GM11168 (cell line): Measurements from ENCODE around the gene CSF3.

ENCODE experiments used
- in situ Hi-C: fragments of 300-500 bp; cut with MboI; formaldehyde crosslinking; loops from one replicate; pipeline ENCODE4 v1.12.0; 2022; ENCODE audit warnings: low sequenced_read_pairs; ENCODE audit not compliant: unreplicated experiment

Gene CSF3

DNA sequence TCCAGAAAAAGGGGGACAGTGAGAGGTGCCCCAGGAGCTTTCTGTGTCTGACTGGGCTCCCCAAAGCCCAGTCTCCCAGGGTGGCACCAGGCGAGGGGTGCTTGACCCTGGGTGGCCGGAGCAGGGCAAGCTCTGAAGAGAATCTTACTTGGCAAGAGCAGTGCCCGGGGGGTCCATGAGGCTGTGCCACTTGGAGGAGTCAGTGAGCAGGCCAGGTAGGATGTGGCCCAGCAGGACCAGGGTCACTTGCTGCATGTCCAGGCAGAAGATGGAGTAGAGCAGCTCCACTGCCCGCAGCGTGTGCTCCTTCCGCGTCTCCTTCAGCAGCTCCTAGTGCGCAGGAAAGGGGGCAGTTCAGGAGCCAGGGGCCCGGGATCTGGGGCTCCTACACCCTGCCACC lies 7.3 kb downstream of the CSF3 start:
- in situ Hi-C loops: no loop called here

DNA sequence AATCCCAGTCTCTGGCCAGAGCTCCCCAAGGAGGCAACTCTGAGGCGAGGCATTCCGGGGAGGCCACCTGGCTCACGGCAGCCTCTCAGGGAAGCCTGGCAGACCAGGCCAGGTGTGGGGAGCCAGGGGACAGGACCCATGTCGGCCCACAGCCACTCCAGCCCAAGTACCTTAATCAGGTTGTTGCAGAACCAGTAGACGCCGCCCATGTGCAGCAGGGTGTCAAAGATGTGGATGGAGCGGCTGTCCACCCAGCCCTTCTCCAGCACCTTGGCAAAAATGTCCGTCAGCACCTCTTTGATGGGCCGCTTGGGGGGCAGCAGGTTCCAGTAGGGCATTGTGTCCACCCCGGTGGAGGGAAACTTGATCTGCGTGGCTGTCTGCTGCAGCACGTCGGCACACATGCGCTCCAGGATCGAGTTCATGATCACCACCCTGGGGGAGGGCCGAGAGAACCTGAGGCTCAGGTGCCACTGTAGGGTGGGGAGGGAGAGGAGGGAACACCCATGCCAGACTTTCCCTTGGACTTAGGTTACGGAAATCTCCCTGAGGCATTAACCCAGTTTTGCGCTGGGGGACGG lies 7.8 kb downstream of the CSF3 start:
- in situ Hi-C loops: no loop called here

DNA sequence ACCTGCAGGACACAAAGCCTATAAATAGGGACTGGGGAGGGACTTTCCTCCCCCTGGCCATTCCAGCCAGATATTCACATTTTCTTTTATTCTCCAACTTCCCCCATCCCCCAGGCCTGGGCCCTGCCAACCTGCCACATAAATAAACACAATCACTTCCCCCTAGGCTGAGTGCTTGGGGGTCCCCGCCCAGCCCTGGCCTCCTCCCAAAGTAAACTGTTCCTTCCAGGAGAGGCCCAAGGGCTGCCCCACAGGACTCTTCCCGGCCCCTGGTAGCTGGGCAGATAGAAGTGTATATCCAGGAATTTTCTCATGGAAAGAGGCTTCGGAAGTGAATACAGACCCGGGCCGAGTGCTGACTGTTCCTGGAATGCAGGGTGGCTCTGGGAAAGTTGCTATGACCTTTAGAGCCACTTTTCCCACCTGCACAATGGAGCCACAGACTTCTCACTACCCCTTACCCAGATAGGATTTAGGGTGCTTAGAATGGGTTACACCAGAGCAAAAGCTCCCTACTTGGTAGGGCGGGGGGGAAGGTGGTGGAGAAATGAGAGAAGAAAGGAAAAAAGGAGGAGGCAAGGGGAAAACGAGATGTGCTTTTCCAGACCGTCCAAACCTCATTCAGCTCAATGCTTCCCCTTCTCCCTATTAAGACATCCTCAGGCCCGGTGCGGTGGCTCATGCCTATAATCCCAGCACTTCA lies 8.5 kb downstream of the CSF3 start:
- in situ Hi-C loops: no loop called here

- in situ Hi-C loops: no loop called here
These were observed 9.7 kb downstream of the CSF3 start for GRCh38 chr17:40024901-40025300.

- in situ Hi-C loops: no loop called here
These were observed 10.3 kb downstream of the CSF3 start for GRCh38 chr17:40025559-40025958.

DNA sequence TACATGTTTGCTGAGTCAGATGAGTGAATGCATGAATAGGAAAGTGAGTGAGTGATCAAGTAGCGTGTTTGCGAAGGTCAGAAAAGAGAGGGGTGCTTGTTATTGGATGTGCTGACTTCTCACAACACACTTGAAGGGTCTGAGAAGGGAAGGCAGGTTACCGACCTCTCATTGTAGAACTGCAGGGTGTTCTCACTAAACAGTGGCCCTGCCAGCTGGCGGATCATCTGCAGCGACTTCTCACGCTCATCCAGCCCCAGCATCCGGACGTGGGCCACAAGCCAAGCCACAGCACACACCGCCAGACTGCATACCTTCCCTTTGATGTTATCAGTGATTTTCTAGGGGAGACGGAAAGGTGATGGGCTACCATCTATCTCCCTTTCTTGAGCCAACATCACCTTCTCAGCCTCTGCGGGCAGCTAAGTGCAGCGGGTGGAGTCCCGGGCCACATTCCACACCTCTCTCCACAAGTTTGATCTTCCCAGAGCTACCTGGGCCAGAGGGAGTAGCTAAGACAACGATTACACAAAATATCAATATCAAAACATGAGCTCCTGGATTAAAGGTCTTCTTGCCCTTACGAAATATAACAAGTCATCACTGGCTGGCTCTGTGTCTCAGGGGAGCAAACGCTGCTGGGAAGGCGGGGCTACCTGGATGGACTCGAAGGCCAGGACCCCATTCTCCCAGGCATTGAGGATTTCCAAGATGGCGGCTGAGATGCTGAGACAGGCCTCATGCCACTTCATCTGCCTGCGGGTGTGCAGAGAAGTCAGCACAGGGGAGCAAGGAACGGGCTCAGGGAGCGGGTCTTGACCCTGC lies 11.0 kb downstream of the CSF3 start:
- in situ Hi-C loops: no loop called here

- in situ Hi-C loops: no loop called here
These were observed 11.8 kb downstream of the CSF3 start for GRCh38 chr17:40026816-40027613.

DNA sequence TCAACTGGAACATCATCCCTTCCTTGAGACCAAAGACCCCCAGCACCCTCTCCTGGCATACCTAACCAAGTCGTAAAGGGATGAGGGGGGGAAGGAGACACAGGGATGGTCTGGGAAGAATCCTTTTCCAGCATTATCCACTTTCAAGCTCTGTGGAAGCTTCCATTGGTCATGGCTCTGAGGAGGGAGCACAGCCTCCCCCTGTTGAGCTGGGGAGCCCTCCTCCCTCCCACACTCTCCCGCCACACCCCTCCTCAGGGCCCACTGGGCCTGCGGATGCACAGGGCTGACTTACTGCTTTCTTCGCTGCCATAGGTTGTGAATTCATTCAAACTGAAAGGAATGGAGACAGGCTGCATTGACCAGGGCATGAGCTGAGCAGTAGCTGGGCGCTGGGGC lies 12.4 kb downstream of the CSF3 start:
- in situ Hi-C loops: no loop called here

DNA sequence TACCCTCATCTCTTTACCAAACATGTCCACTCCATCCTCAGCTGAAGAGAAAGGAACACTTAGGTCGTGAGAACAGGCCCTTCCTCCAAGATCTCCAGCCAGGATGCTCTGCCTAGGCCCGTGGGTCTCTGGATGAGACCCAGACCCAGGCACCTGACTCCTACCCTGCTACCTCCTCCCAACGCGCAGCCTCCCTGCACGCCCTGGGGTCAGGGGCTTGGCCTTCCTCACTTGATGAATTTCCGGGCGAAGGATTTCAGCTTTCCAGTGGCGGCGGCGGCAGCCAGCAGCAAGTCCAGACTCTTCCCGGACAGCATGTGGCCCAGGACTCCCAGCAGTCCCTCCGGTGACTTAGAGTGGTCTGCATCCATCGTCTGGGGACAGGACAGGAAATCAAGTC lies 13.4 kb downstream of the CSF3 start:
- in situ Hi-C loops: no loop called here

- in situ Hi-C loops: no loop called here
These were observed 16.5 kb downstream of the CSF3 start for GRCh38 chr17:40031706-40032105.

DNA sequence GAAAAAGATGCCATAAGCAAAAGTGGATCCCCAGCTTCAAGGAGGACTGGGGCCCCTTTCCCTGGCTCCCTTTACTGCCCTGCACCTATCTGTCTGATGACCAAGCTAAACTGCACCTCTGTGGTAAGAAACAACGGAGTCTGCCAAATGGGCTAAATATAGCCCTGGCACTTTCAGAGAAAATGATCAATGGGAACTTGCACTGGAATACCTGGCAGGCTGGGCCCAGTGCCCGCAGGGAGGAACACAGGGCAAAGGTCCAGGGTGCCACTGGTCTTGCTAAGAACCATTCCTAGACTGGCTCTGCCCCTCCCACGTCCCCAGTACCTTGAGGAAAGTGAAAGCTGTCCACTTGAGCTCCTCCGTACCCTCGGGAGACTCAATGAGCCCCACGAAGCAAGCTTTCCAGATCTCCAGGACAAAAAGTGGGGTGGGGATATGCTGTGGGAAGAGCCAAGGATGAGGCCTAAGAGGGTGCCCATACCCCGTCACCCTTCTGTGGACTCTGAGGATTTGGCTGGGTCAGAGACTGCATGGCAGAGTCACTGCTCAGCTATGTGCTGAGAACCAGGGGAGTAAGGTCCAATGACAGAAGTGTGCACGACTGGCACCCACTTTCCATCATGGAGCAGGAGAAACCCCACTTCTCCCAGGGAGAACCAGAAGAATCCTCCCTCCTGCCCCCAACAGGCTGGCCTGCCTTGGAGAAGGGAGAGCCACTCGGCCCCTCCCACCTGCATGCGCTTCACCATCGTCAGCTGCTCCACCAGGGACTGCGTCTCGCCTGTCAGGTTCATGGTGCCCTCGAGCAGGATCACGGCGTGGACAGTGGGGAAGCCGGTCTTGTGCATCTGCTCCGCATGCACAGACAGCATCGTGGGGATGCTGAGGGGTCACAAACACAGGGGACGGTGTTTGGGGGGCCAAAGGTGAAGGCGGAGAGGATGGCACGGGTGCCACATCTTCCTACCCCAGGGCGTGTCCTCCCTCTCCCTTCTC lies 17.4 kb downstream of the CSF3 start:
- in situ Hi-C loops: no loop called here

DNA sequence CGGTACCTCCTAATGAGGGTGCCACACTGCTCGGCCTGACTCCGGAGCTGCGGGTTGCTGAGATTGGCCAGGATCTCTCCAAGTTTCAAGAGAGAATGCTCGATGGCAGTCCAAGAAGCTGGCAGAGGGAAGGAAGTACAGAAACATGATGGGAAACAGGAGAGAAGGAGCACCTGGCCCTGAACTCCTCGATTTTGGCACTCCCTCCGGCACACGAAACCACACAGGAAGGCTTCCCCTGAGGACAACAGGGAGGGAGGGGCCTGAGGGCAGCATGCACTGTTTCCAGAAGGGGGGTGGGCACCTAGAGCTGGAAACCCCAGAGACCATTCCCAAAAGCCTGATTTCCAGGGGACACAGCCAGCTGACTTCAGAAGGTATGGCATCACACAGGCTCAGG lies 18.1 kb downstream of the CSF3 start:
- in situ Hi-C loops: no loop called here

DNA sequence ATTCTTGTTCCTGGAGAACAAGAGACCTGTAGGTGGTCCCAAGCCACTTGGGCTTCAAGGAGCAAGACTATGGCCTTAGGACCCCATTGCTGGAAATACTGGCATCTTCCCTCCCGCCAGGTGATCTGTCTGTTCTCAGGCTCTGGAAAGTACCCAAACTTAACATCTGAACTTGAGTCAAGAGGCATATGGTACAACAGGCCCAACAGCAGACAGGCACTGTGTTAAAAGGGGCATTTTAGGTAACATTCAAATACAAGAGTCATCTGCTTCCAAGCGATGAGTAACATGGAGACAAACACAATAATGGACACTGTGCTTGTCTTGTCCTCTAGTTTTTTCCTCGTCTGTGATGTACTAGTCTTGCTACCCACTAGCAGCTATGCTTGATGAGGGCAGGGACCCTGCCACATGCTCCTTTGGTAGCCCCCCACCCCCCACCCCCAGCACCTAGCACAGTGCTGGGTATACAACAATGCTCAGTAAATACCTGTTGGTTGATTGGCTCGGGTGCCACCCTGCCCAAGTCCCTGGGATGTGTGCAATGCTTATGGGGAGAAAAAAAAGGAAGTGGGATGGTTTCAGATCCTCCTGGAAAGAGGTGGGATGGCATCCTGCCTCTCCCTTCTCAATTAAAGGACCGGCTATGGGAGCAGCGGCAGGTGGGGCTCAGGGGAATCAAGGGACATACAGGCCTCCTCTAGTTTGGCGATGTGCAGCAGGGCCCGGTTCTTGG lies 19.4 kb downstream of the CSF3 start:
- in situ Hi-C loops: no loop called here

DNA sequence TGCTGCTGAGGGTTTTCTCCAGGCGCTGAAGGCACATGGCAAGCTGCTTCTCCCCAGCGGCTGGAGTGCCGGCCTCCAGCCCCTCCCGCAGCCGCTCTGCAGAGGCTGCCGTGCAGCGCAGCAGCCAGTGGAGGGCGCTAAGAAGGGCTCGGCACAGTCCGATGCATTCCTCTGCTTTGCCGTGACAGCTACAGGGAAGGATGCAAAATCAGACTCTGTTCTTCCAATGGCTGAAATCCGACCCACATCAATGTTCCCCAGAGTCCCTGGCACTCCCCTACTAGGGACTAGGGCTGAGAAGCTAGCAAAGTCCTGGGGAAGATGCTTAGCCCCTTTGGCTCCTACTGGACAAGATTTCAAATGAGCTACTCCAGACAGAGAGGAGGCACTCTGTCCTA lies 19.9 kb downstream of the CSF3 start:
- in situ Hi-C loops: no loop called here

DNA sequence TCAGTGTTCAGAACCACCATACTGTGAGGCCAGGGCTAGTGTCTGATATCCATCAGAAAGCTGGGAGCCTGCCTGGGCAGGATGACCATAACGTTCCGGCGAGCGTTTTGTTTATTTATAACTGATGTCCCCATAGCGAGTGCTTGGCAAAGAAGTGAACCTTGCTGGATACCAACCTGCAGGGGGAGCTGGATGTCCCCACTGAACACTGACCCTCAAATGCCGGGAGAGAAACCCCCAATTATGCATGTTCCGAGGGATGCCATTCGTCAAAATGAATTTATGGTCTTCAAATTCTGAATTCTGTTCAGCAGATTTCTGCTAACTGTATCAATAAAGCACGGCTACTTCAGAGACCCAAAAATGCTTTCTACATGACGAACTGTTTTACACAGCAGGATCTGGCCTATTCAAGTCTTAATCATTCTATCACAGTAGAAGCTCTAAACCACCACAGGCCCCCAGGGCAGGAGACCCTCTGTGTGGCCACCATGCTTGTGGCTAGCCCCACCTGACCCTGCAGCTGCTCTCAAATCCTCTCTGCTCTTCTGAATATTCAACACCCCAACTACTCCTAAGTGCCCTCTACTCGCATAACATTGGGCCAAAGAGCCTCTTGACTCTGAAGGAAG lies 23.8 kb downstream of the CSF3 start:
- in situ Hi-C loops: no loop called here

DNA sequence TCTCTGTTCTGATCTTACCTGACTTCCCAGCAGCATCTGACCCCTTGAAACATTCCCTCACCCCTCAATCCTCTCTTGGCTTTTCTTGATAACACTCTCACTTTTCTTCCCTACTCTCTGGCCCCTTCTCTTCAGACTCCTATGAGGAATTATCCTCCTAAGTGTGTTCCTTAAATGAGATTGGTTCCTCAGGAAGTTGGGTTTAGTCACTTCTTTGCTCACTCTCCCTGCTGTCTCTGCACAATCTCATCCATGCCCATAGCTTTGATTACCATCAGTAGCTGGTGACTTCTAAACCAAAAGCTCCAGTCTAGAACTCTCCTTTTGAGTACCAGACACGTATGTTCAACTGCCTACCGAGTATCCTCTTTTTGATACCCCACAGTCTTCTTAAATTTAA lies 26.0 kb downstream of the CSF3 start:
- in situ Hi-C loops: no loop called here

DNA sequence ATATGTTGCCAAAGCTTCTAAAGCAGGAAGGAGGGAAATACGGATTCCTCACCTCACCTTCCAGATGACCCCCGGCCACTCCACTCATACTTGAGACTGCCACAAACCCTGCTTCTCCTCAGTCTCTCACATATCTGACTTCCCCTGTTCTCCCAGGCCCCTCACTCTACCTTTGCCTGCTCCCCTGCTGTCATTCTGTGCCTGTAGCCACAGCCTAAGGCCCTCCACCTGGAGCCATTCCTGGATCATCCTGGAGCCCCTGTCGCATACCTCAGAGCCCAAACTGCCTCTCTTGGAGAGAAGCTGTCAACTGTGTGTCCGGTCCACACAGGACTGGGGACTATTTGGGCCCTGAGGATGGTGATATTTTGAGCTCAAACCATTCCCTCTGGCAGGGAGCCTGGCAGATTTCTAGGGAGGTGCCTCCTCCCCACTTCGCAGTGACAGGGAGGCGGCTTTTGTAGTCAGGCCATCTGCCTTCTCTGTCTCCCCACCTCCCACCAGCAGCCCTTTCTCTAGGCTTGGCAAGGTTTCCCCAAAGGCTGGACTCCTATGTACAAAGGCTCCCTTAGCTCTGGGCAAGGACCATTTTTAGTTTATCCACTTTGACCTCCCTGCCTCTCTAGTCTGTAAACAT lies 41.3 kb downstream of the CSF3 start:
- in situ Hi-C loops: no loop called here

DNA sequence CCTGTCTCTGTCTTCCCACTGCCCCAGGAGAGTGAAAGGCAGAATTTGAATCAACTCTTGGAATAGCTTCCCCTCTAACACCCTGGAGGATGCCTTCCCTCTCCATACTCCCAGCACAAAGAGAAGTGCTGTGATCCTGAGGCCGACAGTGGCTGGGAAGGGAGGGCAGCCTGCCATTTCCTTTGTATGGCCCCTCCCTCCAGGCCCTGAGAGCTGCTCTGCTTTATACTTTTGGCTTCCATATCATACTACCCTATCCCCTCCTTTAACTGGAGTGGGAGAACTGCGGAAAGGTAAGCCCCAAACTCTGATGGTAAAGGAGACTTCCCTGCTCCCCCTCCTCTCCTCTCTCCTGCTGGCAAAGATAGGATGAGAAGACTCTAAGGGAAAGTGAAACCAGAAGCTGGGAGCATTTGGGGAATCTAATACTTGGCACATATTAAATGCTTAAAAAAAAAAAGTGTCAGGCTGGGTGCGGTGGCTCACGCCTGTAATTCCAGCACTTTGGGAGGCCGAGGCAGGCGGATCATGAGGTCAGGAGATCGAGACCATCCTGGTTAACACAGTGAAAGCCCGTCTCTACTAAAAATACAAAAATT lies 43.0 kb downstream of the CSF3 start:
- in situ Hi-C loops: no loop called here
